ENCODE data around the gene PSD4. TPM values are rescaled to one million over a fixed set of nuclear protein-coding genes. Genes with fewer than 3 reads are reported as not detected.

PSD4 gene
- total RNA-seq, 1 experiment from 2014 or later: 46.6 TPM

- Histone ChIP-seq H3K9me3 (ENCODE audit: low read length) (no peaks in the 10 kb centered on the region), H4K20me1 (ENCODE audit: low read length) (no peaks in the 10 kb centered on the region), H3K4me3 (ENCODE audit: low read length) (no peak overlapping the region), H3K4me1 (ENCODE audit: insufficient read depth, low read length) (no peaks in the 10 kb centered on the region), H3K79me2 (ENCODE audit: low read length) (no peaks in the 10 kb centered on the region), H3F3A (ENCODE audit: low read length, unreplicated experiment) (no peaks in the 10 kb centered on the region), H2AFZ (ENCODE audit: low read length) (no peak overlapping the region), H3K27me3 (ENCODE audit: low read length) (no peaks in the 10 kb centered on the region), H3K27ac (ENCODE audit: low read length) (no peak overlapping the region), H3K9ac (ENCODE audit: low read length) (no peak overlapping the region), H3K4me2 (ENCODE audit: low read length) (no peak overlapping the region), H3K36me3 (ENCODE audit: low read depth, low read length) (no peaks in the 10 kb centered on the region), H3K9me2 (replicated peaks; ENCODE audit: low read length) (no peaks in the 10 kb centered on the region)
- no peak for DNase-seq
- ChIA-PET POLR2A (ENCODE audit: unreplicated experiment) (no interaction called here), CTCF (no interaction called here)
- intact Hi-C loops (cut with micrococcal nuclease): no loop called here
- BruUV-seq (replicated peaks): no TSS peak
- ATAC-seq: no peak
- TF ChIP-seq EZH2 (IDR thresholded peaks at IDR 0.05; ENCODE audit: low read length, unreplicated experiment) (no peak), CTCF (conservative IDR thresholded peaks at IDR 0.05; ENCODE audit: low read depth, low read length) (no peak), EZH2phosphoT487 (IDR thresholded peaks at IDR 0.05; ENCODE audit: borderline replicate concordance, low read length) (no peak)
Measured at GRCh38 chr2:113174376-113174750, 592 bp downstream of the PSD4 start.

GRCh38 chr2:113175042-113175628 is 1.4 kb downstream of the PSD4 start:
- no TSS peak for BruUV-seq (replicated peaks)
- ChIA-PET POLR2A (ENCODE audit: unreplicated experiment) (no interaction called here), CTCF (no interaction called here)
- Histone ChIP-seq H3K9ac (ENCODE audit: low read length) (no peak overlapping the region), H3K9me2 (replicated peaks; ENCODE audit: low read length) (no peaks in the 10 kb centered on the region), H3K79me2 (ENCODE audit: low read length) (no peaks in the 10 kb centered on the region), H3F3A (ENCODE audit: low read length, unreplicated experiment) (no peaks in the 10 kb centered on the region), H3K9me3 (ENCODE audit: low read length) (no peaks in the 10 kb centered on the region), H2AFZ (ENCODE audit: low read length) (no peak overlapping the region), H3K4me3 (ENCODE audit: low read length) (no peak overlapping the region), H3K36me3 (ENCODE audit: low read depth, low read length) (no peaks in the 10 kb centered on the region), H4K20me1 (ENCODE audit: low read length) (no peaks in the 10 kb centered on the region), H3K4me2 (ENCODE audit: low read length) (no peak overlapping the region), H3K27me3 (ENCODE audit: low read length) (no peaks in the 10 kb centered on the region), H3K4me1 (ENCODE audit: insufficient read depth, low read length) (no peaks in the 10 kb centered on the region), H3K27ac (ENCODE audit: low read length) (no peak overlapping the region)
- TF ChIP-seq EZH2phosphoT487 (IDR thresholded peaks at IDR 0.05; ENCODE audit: borderline replicate concordance, low read length) (no peak), EZH2 (IDR thresholded peaks at IDR 0.05; ENCODE audit: low read length, unreplicated experiment) (no peak), CTCF (conservative IDR thresholded peaks at IDR 0.05; ENCODE audit: low read depth, low read length) (no peak)
- intact Hi-C loops (cut with micrococcal nuclease): no loop called here
- DNase-seq (no peak), ATAC-seq (no peak)

GRCh38 chr2:113175736-113176695 is 2.2 kb downstream of the PSD4 start:
- ATAC-seq (no peak), DNase-seq (no peak)
- H3K27me3 ChIP-seq (ENCODE audit: low read length): no peaks in the 10 kb centered on the region
- H2AFZ ChIP-seq (ENCODE audit: low read length): no peak overlapping the region
- no peaks in the 10 kb centered on the region for H3K4me1 ChIP-seq (ENCODE audit: insufficient read depth, low read length)
- no peak overlapping the region for H3K27ac ChIP-seq (ENCODE audit: low read length)
- no TSS peak for BruUV-seq (replicated peaks)
- H3K4me2 ChIP-seq (ENCODE audit: low read length): no peak overlapping the region
- intact Hi-C loops (cut with micrococcal nuclease): no loop called here
- H4K20me1 ChIP-seq (ENCODE audit: low read length): no peaks in the 10 kb centered on the region
- H3K36me3 ChIP-seq (ENCODE audit: low read depth, low read length): no peaks in the 10 kb centered on the region
- H3K4me3 ChIP-seq (ENCODE audit: low read length): no peak overlapping the region
- H3K9me3 ChIP-seq (ENCODE audit: low read length): no peaks in the 10 kb centered on the region
- no peak overlapping the region for H3K9ac ChIP-seq (ENCODE audit: low read length)
- no peaks in the 10 kb centered on the region for H3K9me2 ChIP-seq (replicated peaks; ENCODE audit: low read length)
- H3F3A ChIP-seq (ENCODE audit: low read length, unreplicated experiment): no peaks in the 10 kb centered on the region
- no peaks in the 10 kb centered on the region for H3K79me2 ChIP-seq (ENCODE audit: low read length)
- POLR2A ChIA-PET (ENCODE audit: unreplicated experiment): no interaction called here
- CTCF ChIA-PET: no interaction called here
- TF ChIP-seq EZH2 (IDR thresholded peaks at IDR 0.05; ENCODE audit: low read length, unreplicated experiment) (no peak), CTCF (conservative IDR thresholded peaks at IDR 0.05; ENCODE audit: low read depth, low read length) (no peak), EZH2phosphoT487 (IDR thresholded peaks at IDR 0.05; ENCODE audit: borderline replicate concordance, low read length) (no peak)

Measured in PC-3 (cell line).